Panc1 (cell line): ENCODE measurements around the gene RALB. TPM values are rescaled to one million over a fixed set of nuclear protein-coding genes. Genes with fewer than 3 reads are reported as not detected.

ENCODE experiments used
- ATAC-seq: fragments of 200-7000 bp; cut with Tn5 transposase; 2 replicates; pipeline ENCODE4 v1.9.1; 2020; ENCODE audit warnings: mild to moderate bottlenecking, moderate library complexity
- BruUV-seq: library from RNA; stranded (reverse); fragments of 400-500 nt; replicated peaks from 2 replicates; lab custom pipeline; 2021; lab: Mats Ljungman, UMichigan
- CTCF ChIA-PET: fragments of 300-600 bp; sonication (Branson Sonifier 250); formaldehyde crosslinking; loops from one replicate; lab custom pipeline; 2022; ENCODE audit warnings: antibody characterized with exemption; lab: Charles Lee
- POLR2A ChIA-PET: fragments of 300-600 bp; sonication (Branson Sonifier 250); formaldehyde crosslinking; loops from one replicate; lab custom pipeline; 2022; ENCODE audit warnings: antibody characterized with exemption; lab: Charles Lee
- DNase-seq: peaks from one replicate; pipeline ENCODE4 v3.0.0-alpha.2; 2010; ENCODE audit warnings: low read depth, low spot score
- H3K27ac ChIP-seq: 2 replicates; pipeline ENCODE4 v1.5.1; 2011; ENCODE audit warnings: mild to moderate bottlenecking, low read length, inconsistent platforms
- H3K27me3 ChIP-seq: fragments of 200-500 bp; sonication (Bioruptor generic); 2 replicates; pipeline ENCODE4 v1.6.0; 2014; ENCODE audit warnings: low read length, inconsistent platforms; ENCODE audit not compliant: control insufficient read depth, insufficient read depth
- H3K36me3 ChIP-seq: fragments of 200-500 bp; sonication (Bioruptor generic); 2 replicates; pipeline ENCODE4 v1.5.1; 2014; ENCODE audit warnings: inconsistent platforms, mild to moderate bottlenecking, low read length, moderate library complexity; ENCODE audit not compliant: control insufficient read depth, insufficient read depth
- H3K4me1 ChIP-seq: 2 replicates; pipeline ENCODE4 v1.5.1; 2011; ENCODE audit warnings: inconsistent platforms, mild to moderate bottlenecking, low read length, moderate library complexity; ENCODE audit not compliant: control insufficient read depth, insufficient read depth
- H3K4me3 ChIP-seq, 2 experiments: 2 replicates each; pipeline ENCODE4 v1.5.1; 2011 to 2012; ENCODE audit warnings: low read depth in 2 of 2, low read length in 2 of 2, mild to moderate bottlenecking in 2 of 2, inconsistent platforms in 1 of 2, moderate library complexity in 1 of 2
- H3K9me3 ChIP-seq: fragments of 200-500 bp; sonication (Bioruptor generic); 2 replicates; pipeline ENCODE4 v1.5.1; 2014; ENCODE audit warnings: low read depth, mild to moderate bottlenecking, inconsistent platforms, low read length, moderate library complexity; ENCODE audit not compliant: control insufficient read depth, insufficient read depth
- CTCF ChIP-seq: fragments of 450-650 bp; IDR thresholded peaks from 2 replicates; pipeline ENCODE4 v1.5.1; 2017; ENCODE audit warnings: mild to moderate bottlenecking
- POLR2AphosphoS5 ChIP-seq: IDR thresholded peaks from 2 replicates; pipeline ENCODE4 v1.6.1; 2012; ENCODE audit warnings: mild to moderate bottlenecking, low read depth, low read length, moderate library complexity
- REST ChIP-seq, 2 experiments: IDR thresholded peaks; 2 replicates each; pipeline ENCODE4 v1.6.1; 2011 to 2012; ENCODE audit warnings: low read depth in 2 of 2, control low read depth in 1 of 2, low read length in 1 of 2, mild to moderate bottlenecking in 1 of 2, moderate library complexity in 1 of 2; ENCODE audit not compliant: insufficient read depth in 1 of 2
- SIN3A ChIP-seq: IDR thresholded peaks from 2 replicates; pipeline ENCODE4 v1.6.1; 2012; ENCODE audit warnings: low read depth, mild to moderate bottlenecking, low read length, moderate library complexity, borderline replicate concordance; ENCODE audit not compliant: insufficient read depth
- TCF7L2 ChIP-seq: IDR thresholded peaks from 2 replicates; pipeline ENCODE4 v1.6.1; 2011; ENCODE audit warnings: mild to moderate bottlenecking, low read depth, low read length, inconsistent platforms
- in situ Hi-C: cut with HindIII; loops from 2 replicates; pipeline ENCODE4 v1.10.0; 2016; ENCODE audit warnings: low sequenced_read_pairs, low pct_unique_long_range_greater_than_20kb
- intact Hi-C: fragments of 100-400 bp; cut with micrococcal nuclease; formaldehyde crosslinking; loops from one replicate; pipeline ENCODE4 v1.10.0; 2022; ENCODE audit not compliant: unreplicated experiment
- total RNA-seq: library from RNA; stranded (reverse); gene quantifications from one replicate; pipeline ENCODE4 v1.2.1, GENCODE V29; 2021; ENCODE audit not compliant: unreplicated experiment

The RALB gene
- total RNA-seq, 1 experiment from 2014 or later: 47.8 TPM

DNA sequence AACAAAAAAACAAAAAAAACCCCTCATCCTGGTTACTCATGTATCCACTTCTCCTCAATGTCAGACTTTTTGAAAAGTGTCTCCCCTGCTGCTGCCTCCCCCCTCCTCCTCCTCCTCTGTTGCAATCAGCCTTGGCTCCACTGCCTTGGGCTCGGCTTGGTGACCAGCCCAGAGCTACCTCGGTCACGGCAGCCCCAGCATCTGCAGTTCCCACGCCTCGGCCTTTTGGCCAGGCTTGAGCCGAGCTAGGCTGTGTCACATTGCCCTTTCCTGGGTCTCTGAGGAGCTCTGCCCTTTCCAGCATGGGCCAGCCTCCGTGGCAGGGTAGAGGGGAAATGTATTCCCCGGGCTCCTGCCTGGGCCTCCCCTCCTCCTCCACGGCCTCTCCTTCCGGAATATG lies 70.6 kb downstream of the RALB start:
- in situ Hi-C loops: no loop called here
- POLR2A ChIA-PET: no interaction called here

GRCh38 chr2:120323807-120324399 lies 71.3 kb downstream of the RALB start:
- no peaks in the 10 kb centered on the region for H3K27me3 ChIP-seq
- in situ Hi-C loops (no loop called here), intact Hi-C loops (no loop called here)
- ChIA-PET POLR2A (no interaction called here), CTCF (interaction anchor here (0.6 kb wide), 2 partner anchors 13 to 319 kb away, joined by 4 to 6 read pairs; no protein-coding TSS in a partner anchor)
- no peaks in the 10 kb centered on the region for H3K9me3 ChIP-seq
- H3K4me1 ChIP-seq: no peaks in the 10 kb centered on the region
- no peak overlapping the region for H3K27ac ChIP-seq
- no peak for ATAC-seq
- DNase-seq: no peak
- H3K36me3 ChIP-seq: no peaks in the 10 kb centered on the region
- no peak for TF ChIP-seq CTCF
- no peak for TF ChIP-seq SIN3A
- TF ChIP-seq POLR2AphosphoS5: no peak
- TF ChIP-seq TCF7L2: no peak
- TF ChIP-seq REST (IDR thresholded peaks at IDR 0.05; ENCODE audit: insufficient read depth in 1 of 2, low read depth in 2 of 2, low read length in 1 of 2): no peak
- no TSS peak for BruUV-seq
- no peak overlapping the region for H3K4me3 ChIP-seq

More for the DNA sequence above, 70.6 kb downstream of the RALB start:
- no peaks in the 10 kb centered on the region for H3K36me3 ChIP-seq
- no peak overlapping the region for H3K27ac ChIP-seq
- DNase-seq (no peak), ATAC-seq (no peak)
- no peaks in the 10 kb centered on the region for H3K27me3 ChIP-seq
- intact Hi-C loops: no loop called here
- H3K4me3 ChIP-seq: no peak overlapping the region
- H3K9me3 ChIP-seq: no peaks in the 10 kb centered on the region
- no peak for TF ChIP-seq REST (IDR thresholded peaks at IDR 0.05; ENCODE audit: insufficient read depth in 1 of 2, low read depth in 2 of 2, low read length in 1 of 2)
- TF ChIP-seq TCF7L2: no peak
- no peak for TF ChIP-seq SIN3A
- TF ChIP-seq POLR2AphosphoS5: no peak
- TF ChIP-seq CTCF: no peak
- no TSS peak for BruUV-seq
- H3K4me1 ChIP-seq: no peaks in the 10 kb centered on the region
- CTCF ChIA-PET: no interaction called here
